GM12872 (cell line): ENCODE results near the gene RASGEF1B.

Experiments
- TF ChIP-seq, protein P1 (sequence below): IDR thresholded peaks from 3 replicates; pipeline ENCODE4 v1.5.1; 2011; ENCODE audit warnings: low read depth, mild to moderate bottlenecking, low read length, moderate library complexity; ENCODE audit not compliant: insufficient read depth

The RASGEF1B gene

DNA sequence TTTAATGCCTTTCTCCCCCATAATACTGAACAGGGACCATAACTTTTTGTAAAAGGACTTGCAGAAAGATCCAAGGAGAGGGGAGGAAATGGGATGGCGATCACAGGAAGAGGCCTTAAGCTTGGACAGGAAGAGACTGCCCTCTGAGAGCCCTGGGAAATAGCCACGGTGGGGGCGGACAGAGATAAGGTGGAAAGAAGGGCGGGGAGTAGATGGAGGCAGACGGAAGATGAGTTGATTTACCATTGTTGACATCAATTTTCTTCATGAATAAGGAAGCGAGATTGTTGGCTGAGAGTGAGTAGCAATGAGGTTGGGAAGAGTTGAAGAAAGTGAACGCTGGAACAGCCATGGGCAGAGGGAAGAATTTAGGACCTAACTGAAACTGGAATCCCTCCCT is 63.4 kb downstream of the RASGEF1B start:
- TF ChIP-seq, protein P1, sequence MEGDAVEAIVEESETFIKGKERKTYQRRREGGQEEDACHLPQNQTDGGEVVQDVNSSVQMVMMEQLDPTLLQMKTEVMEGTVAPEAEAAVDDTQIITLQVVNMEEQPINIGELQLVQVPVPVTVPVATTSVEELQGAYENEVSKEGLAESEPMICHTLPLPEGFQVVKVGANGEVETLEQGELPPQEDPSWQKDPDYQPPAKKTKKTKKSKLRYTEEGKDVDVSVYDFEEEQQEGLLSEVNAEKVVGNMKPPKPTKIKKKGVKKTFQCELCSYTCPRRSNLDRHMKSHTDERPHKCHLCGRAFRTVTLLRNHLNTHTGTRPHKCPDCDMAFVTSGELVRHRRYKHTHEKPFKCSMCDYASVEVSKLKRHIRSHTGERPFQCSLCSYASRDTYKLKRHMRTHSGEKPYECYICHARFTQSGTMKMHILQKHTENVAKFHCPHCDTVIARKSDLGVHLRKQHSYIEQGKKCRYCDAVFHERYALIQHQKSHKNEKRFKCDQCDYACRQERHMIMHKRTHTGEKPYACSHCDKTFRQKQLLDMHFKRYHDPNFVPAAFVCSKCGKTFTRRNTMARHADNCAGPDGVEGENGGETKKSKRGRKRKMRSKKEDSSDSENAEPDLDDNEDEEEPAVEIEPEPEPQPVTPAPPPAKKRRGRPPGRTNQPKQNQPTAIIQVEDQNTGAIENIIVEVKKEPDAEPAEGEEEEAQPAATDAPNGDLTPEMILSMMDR, result no peak

DNA sequence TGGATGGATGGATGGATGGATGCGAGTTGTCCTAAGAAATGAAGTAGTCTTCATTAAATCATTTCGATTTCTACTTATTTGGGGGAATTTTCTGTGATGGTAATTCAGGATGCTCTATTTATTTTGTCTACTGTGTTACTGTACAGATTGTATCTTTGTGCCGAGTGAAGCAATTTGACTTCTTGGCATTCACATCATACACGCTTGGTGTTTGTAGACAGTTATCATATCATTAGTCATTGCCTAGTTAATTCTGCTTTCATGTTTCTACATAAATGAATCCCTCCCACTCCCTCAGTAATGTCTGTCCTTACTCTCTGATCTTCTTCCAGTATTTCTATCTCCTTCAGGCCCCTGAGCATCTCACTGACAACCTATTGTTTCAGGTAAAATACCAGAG is 64.0 kb downstream of the RASGEF1B start:
- TF ChIP-seq, protein P1, result no peak

- TF ChIP-seq, protein P1, result peak; percentile 45
Measured at GRCh38 chr4:81405900-81406401, 65.8 kb downstream of the RASGEF1B start.

DNA sequence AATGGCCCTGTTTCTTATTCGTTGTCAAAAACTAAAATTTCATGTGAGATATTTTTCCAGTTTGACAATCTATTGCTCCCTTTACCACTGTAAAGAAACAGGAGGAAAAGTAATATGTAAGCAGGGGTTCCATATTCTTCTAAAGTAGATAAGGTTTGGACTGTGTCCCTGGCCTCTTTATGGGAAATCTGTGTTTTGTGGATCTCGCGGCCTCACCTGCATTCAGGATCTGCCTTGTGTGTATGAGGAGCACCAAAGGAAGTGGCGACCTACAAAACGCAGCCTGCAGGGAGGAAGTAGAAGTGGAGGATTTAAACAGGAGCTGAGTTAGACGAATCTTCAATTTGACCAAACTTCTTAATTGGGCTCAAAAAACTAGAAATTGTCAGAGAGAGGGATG is 67.0 kb downstream of the RASGEF1B start:
- TF ChIP-seq, protein P1, result no peak

DNA sequence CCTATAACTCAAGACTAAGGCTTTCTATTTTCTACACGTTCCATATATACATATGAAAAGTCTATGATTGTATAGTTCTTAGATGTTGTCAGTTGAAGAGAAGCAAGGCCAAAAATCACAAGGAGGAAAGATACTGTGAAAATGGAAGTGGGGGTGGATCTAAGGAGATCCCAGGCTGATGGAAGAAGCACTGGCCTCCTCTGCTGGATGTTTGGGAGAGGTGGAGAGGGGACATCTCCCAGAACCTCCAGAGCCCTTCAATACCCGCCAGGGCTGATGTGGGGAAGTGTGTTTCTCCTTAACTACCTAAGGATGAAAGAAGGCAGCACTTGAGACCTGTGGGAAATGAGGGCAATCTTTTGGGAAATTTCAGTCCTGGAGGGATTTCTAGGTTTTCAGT is 67.4 kb downstream of the RASGEF1B start:
- TF ChIP-seq, protein P1, result no peak

DNA sequence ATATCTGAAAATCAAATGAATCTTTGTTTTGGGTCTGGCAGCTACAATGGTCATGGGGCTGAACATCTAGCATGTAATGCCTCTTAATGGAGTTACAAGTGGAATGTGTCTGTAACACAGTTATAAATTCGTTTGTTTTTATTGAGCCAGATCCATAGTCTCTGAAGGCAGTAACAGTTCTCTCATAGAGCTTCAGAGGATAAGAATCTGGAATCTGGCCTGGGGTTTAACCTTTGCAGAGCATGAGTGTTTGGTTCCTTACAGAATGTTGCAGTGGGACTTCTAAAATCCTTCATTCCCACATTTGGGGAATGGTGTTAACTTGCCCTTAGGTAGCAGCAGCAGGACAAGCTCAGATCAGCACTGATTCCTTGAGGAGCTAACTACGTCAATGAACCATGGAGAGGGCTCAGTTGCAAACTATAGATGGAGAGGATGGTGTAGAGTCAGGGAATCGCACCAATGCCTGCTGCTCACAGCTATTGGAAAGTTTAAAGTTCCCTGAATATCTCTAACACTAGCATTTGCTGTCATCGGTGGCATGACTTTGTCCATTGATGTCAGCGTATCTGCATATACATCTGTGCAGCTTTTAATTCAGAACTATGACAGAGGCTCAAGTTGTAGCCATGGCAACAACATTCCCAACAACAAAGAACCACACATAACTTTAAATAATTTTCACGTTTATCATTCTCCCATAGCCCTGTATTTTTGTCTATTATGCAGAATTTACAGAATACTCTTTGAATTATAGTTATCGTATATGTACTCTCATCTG is 72.2 kb downstream of the RASGEF1B start:
- TF ChIP-seq, protein P1, result no peak

- TF ChIP-seq, protein P1, result no peak
Measured at GRCh38 chr4:81398379-81398778, 73.3 kb downstream of the RASGEF1B start.
